Activated naive CD8-positive, alpha-beta T cell (primary cell): ENCODE results near the gene AMBRA1.
"Not testable (repeated sequence)": the region's sequence is repeated elsewhere in the genome, so short reads cannot be mapped to it uniquely, and the experiment has no call there.

Source experiments
- H3K27ac Mint-ChIP-seq: one replicate; pipeline ENCODE4 v1.8.0; 2021; ENCODE audit warnings: mixed read lengths
- H3K27me3 Mint-ChIP-seq: one replicate; pipeline ENCODE4 v1.8.0; 2021; ENCODE audit warnings: mixed read lengths
- H3K36me3 Mint-ChIP-seq: one replicate; pipeline ENCODE4 v1.8.0; 2021; ENCODE audit warnings: mixed read lengths
- H3K4me1 Mint-ChIP-seq: one replicate; pipeline ENCODE4 v1.8.0; 2021; ENCODE audit warnings: low read depth, mixed read lengths
- H3K4me3 Mint-ChIP-seq: one replicate; pipeline ENCODE4 v1.8.0; 2021; ENCODE audit warnings: mild to moderate bottlenecking, mixed read lengths
- H3K9me3 Mint-ChIP-seq: one replicate; pipeline ENCODE4 v1.8.0; 2021; ENCODE audit warnings: low read depth, mixed read lengths

AMBRA1 gene

GRCh38 chr11:46386005-46386578, 207.7 kb downstream of the AMBRA1 start:
- Mint-ChIP-seq H3K36me3 (peaks cover 3% of the 10 kb centered on the region), H3K27me3 (peaks cover 22% of the 10 kb centered on the region), H3K4me1 (peaks cover 16% of the 10 kb centered on the region), H3K4me3 (no peak overlapping the region), H3K27ac (peak overlapping the region; percentile 29), H3K9me3 (no peaks in the 10 kb centered on the region)

- no peak overlapping the region for H3K4me3 Mint-ChIP-seq
- H3K4me1 Mint-ChIP-seq, result peaks cover 15% of the 10 kb centered on the region
- H3K9me3 Mint-ChIP-seq, result no peaks in the 10 kb centered on the region
- H3K36me3 Mint-ChIP-seq, result peaks cover 3% of the 10 kb centered on the region
- peaks cover 22% of the 10 kb centered on the region for H3K27me3 Mint-ChIP-seq
- no peak overlapping the region for H3K27ac Mint-ChIP-seq
Measured at GRCh38 chr11:46385169-46386004, 208.4 kb downstream of the AMBRA1 start.

DNA sequence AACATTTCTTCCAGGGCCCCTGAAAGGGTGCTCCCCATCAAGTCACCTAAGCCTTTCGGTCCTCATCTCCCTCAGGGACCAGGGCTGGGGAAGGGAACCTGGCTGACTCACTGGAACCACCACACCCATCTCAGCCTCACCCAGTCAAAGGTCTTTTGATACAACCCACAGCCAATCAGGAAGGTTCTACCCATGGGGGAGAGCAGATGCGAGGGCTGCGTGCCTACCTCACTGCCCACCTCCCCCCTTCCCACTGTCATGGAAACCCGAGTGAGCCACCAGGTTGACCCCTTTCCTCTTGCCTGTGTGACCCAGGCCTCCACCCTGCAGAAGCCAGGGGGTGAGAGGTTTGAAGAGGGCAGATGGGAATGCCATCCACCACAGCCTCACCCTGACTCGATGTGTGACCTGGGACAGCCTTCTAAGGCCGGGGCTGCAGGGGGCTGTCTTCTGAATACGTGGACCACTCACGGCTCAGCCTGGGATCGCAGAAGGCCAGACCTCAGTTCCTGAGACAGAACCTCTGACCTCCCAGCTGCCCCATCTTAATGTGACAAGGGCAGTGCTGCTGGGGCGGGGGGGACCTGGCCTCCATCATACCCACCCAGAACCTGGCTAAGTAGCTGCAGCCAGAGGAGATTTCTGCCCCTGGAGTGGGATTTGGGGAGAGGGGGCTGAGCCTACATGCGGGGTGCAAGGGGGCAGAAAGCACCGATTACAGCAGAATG, 209.7 kb downstream of the AMBRA1 start:
- peaks cover 12% of the 10 kb centered on the region for H3K4me1 Mint-ChIP-seq
- H3K36me3 Mint-ChIP-seq, result peaks cover 3% of the 10 kb centered on the region
- no peak overlapping the region for H3K4me3 Mint-ChIP-seq
- no peaks in the 10 kb centered on the region for H3K9me3 Mint-ChIP-seq
- no peak overlapping the region for H3K27ac Mint-ChIP-seq
- H3K27me3 Mint-ChIP-seq, result peaks cover 22% of the 10 kb centered on the region

DNA sequence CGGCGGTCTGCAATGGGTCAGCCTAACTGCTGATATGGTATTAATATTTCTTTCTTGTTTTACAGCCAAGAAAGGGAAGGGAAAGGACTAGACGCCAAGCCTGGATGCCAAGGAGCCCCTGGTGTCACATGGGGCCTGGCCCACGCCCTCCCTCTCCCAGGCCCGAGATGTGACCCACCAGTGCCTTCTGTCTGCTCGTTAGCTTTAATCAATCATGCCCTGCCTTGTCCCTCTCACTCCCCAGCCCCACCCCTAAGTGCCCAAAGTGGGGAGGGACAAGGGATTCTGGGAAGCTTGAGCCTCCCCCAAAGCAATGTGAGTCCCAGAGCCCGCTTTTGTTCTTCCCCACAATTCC, 210.4 kb downstream of the AMBRA1 start:
- Mint-ChIP-seq H3K27me3 (peaks cover 19% of the 10 kb centered on the region), H3K27ac (no peak overlapping the region), H3K9me3 (no peaks in the 10 kb centered on the region), H3K4me3 (no peak overlapping the region), H3K36me3 (peaks cover 3% of the 10 kb centered on the region), H3K4me1 (peaks cover 11% of the 10 kb centered on the region)

DNA sequence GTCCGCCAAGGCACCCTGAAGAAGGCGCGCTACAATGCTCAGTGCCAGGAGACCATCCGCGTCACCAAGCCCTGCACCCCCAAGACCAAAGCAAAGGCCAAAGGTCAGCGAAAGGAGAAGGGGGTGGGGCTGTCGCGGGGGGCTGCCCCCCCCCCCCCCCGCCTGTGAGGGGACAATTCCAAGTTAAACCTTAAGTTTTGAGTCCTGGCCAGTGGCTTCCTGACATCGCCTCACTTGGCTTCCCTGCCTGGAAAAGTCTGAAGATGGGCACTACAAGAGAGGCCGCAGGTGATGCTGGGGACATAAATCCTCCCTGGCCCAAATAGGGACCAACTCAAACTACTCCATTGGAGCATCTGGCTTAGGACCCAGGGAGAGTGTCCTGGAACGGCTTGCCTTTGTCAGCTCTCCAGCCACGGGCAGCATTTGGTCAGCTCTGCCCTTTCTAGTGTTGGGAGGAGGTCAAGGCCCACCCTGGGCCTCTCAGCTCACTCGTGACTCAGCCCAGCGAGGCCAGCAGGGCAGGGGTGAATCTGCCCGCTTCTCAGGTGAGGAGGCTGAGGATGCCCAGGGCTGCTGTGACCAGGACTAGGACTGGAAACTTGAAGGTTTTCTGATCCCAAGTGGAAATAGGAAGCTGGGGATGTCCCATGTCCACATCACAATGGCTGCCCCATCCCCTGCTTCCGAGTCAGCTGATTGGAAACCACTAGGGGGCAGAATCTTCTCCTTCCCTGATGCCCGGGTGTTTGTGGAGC, 211.0 kb downstream of the AMBRA1 start:
- H3K36me3 Mint-ChIP-seq, result peaks cover 3% of the 10 kb centered on the region
- no peaks in the 10 kb centered on the region for H3K9me3 Mint-ChIP-seq
- H3K4me3 Mint-ChIP-seq, result no peak overlapping the region
- H3K4me1 Mint-ChIP-seq, result peaks cover 7% of the 10 kb centered on the region
- no peak overlapping the region for H3K27ac Mint-ChIP-seq
- peaks cover 14% of the 10 kb centered on the region for H3K27me3 Mint-ChIP-seq

- H3K27ac Mint-ChIP-seq, result no peak overlapping the region
- peaks cover 5% of the 10 kb centered on the region for H3K4me1 Mint-ChIP-seq
- H3K9me3 Mint-ChIP-seq, result no peaks in the 10 kb centered on the region
- peaks cover 3% of the 10 kb centered on the region for H3K36me3 Mint-ChIP-seq
- H3K4me3 Mint-ChIP-seq, result peak overlapping the region; percentile 76
- H3K27me3 Mint-ChIP-seq, result peaks cover 11% of the 10 kb centered on the region
Measured at GRCh38 chr11:46381819-46382645, 211.8 kb downstream of the AMBRA1 start.

DNA sequence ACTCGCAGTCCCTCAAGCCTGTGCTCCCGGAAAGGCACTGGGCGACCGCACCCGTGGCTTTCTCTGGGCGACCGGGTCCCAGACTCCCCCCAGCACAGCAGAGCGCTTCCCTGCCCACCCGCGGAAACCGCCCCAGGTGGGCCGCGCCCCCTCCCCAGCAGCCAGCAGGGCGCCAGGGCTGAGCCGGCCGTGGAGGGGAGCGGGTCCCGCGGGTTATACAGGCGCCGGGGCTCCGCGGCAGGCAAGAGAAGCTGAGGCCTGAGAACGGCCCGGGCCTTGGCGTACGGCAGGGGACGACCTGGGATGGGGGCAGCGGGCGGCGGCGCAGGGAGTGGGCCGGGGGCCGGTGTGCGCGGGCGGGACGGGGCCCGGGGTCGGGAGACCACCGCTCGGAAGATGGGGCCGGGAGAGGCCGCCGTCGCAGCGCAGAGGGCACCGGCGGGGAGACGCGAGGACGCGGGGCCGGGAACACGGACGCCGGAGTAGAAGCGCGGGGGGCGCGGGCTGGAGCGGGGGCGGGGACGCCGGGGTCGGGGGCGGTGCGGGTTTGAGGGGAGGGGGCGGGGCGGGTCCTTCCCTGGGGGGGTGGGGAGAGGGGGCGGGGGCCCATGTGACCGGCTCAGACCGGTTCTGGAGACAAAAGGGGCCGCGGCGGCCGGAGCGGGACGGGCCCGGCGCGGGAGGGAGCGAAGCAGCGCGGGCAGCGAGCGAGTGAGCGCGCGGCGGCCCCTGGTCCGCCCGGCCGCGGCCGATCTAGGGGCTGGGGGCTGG, 212.6 kb downstream of the AMBRA1 start, which contains the start of gene MDK:
TSS of gene MDK (plus strand) at position 622 of the 771 bp plus-strand sequence. CDS start 389 bp downstream, outside the sequence.
- Mint-ChIP-seq H3K27me3 (peaks cover 4% of the 10 kb centered on the region), H3K4me3 (peak within 1 kb of the TSS; percentile 76), H3K27ac (no peak within 1 kb of the TSS), H3K36me3 (no peaks in the 10 kb centered on the region), H3K9me3 (no peaks in the 10 kb centered on the region), H3K4me1 (peaks cover 5% of the 10 kb centered on the region)

- Mint-ChIP-seq H3K4me3 (peak overlapping the region; percentile 73), H3K27me3 (peaks cover 2% of the 10 kb centered on the region), H3K27ac (peak overlapping the region; percentile 56), H3K9me3 (no peaks in the 10 kb centered on the region), H3K4me1 (peaks cover 5% of the 10 kb centered on the region), H3K36me3 (no peaks in the 10 kb centered on the region)
Measured at GRCh38 chr11:46380340-46381047, 213.3 kb downstream of the AMBRA1 start.

- H3K27me3 Mint-ChIP-seq, H3K36me3 Mint-ChIP-seq, H3K9me3 Mint-ChIP-seq, H3K27ac Mint-ChIP-seq, H3K4me1 Mint-ChIP-seq: not testable (repeated sequence)
- peak overlapping the region; percentile 51 for H3K4me3 Mint-ChIP-seq
Measured at GRCh38 chr11:46379482-46380293, 214.1 kb downstream of the AMBRA1 start.

DNA sequence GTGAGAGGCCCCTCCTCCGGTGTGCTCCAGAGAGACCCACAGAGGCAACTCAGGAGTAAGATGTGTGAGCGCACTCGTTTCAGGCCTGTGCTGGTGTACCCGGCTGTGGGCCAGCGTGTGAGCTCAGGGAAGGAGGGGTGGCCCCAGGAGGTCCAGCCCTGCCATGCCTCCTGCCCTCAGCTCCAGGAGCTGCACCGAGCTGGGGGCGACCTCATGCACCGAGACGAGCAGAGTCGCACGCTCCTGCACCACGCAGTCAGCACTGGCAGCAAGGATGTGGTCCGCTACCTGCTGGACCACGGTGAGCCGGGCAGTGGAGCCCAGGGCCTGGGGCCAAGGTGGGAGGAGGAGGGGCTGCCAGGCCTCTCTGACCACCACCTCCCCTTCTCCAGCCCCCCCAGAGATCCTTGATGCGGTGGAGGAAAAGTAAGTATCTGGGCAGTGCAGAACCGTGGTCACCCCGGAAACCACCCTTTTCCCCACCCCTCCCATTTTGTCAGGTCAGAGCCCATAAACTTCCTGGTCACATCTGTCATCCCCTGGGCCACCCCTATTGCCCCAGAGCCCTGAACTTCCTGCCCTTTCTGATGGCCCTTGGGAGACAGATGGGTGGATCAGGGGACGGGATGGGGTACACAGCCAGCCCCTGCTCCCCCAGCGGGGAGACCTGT, 214.9 kb downstream of the AMBRA1 start:
- H3K27me3 Mint-ChIP-seq, result no peaks in the 10 kb centered on the region
- H3K36me3 Mint-ChIP-seq, result no peaks in the 10 kb centered on the region
- H3K27ac Mint-ChIP-seq, result no peak overlapping the region
- no peaks in the 10 kb centered on the region for H3K9me3 Mint-ChIP-seq
- peak overlapping the region; percentile 17 for H3K4me3 Mint-ChIP-seq
- H3K4me1 Mint-ChIP-seq, result peaks cover 5% of the 10 kb centered on the region

DNA sequence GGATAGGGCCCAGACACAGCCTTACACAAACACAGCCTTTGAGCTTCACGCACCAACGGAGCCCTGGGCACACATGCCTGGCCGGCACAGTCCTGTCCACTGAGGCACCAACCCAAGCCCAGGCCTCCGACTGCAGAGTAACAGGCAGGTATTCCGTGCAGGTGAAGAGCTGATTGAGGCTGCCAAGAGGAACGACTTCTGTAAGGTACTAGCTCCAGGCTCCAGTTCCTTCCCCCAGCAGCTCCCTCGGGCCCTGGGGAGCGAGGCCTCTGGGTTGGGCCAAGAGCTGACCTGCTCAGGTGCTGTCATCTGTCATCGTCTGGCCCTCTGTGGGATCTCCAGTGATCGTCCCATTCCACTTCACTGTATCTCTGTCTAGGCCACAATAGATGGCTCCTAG, 215.5 kb downstream of the AMBRA1 start:
- no peak overlapping the region for H3K4me3 Mint-ChIP-seq
- no peaks in the 10 kb centered on the region for H3K9me3 Mint-ChIP-seq
- H3K27me3 Mint-ChIP-seq, result no peaks in the 10 kb centered on the region
- H3K27ac Mint-ChIP-seq, result no peak overlapping the region
- peaks cover 5% of the 10 kb centered on the region for H3K4me1 Mint-ChIP-seq
- no peaks in the 10 kb centered on the region for H3K36me3 Mint-ChIP-seq

- H3K4me1 Mint-ChIP-seq, result peaks cover 5% of the 10 kb centered on the region
- no peak overlapping the region for H3K27ac Mint-ChIP-seq
- H3K27me3 Mint-ChIP-seq, result no peaks in the 10 kb centered on the region
- no peaks in the 10 kb centered on the region for H3K36me3 Mint-ChIP-seq
- no peak overlapping the region for H3K4me3 Mint-ChIP-seq
- no peaks in the 10 kb centered on the region for H3K9me3 Mint-ChIP-seq
Measured at GRCh38 chr11:46377831-46378230, 216.0 kb downstream of the AMBRA1 start.
